Left hindlimb (tissue), 1 donor: ENCODE data around the gene CTU2.

ENCODE experiments used
- DNase-seq: peaks from one replicate; pipeline ENCODE4 v3.0.0-alpha.2; 2018

CTU2 gene

DNA sequence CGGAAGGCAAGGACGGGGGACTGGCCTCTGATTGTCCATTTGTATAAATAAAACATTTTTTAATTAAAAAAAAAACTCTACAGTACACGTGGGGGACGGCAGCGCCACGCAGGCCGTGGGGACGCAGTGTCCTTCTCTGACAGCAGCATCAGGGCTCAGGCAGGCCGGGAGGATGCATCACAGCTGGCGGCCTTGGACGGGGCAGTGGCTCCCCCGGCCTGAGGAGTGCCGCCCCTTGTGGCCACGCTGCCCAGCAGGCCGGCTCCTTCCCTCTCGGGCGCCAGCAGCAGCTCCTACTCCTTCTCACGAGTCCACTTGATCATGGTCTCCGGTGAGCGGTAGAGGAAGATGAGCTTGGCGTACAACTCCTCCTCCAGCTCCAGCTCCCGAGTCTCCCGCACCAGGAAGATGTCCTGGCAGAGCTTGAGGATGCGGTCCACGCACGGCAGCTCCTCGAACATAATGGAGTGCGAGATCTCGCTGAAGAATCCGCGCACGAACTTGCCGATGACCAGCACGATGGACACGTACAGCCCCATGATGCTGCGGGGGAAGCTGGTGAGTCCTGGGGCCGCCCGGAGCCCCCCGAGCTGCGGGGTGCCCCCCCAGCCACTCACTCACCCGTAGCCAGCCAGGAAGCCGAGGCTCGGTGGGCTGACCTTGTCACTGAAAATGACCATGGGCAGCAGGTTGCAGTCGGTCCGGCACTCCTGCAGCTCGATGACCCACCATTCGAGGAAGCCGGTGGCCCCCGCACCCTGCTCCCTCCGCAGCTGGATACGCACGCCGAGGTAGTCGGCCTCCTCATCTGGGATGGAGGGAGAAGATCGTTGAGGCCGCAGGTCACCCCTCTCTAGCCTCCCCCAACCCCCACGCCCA is 9.2 kb downstream of the CTU2 start:
- no peak for DNase-seq

DNA sequence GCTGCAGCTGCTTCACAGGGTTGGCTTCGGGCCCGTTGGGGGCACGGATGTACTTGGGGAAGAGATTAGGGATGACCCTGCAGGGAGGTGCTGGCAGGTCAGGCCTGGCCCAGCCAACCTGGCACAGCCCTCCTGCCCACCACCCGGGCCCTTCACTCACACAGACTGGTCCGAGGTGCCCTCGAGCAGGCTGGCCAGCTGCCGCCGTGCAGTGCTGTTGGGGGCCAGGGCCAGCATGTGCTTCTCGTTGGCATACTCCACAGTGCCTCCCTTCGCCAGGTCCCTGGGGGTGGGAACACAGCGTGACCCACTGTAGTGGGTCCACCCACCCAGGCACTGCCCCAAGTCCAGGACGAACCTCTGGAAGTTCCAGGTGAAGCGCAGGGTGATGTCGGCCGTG is 9.9 kb downstream of the CTU2 start:
- DNase-seq = no peak

DNA sequence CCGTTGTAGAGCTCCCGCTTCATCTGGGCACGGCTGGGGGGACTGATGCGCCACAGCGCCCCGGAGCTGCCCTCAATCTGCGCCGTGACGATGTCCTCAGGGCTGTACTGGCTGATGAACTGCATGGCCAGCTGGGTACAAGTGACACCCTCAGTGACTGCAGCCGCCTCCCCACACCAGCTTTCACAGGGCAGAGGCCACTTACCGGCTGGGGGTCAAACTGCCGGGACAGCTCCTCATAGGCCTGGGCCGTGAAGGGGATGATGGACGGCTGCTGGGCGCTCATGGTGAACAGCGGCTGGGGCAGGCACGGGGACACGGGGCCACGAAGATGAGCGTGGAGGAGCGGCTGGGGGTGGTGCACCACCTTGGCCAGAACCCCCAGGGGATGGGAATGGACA is 10.3 kb downstream of the CTU2 start:
- no peak for DNase-seq

DNA sequence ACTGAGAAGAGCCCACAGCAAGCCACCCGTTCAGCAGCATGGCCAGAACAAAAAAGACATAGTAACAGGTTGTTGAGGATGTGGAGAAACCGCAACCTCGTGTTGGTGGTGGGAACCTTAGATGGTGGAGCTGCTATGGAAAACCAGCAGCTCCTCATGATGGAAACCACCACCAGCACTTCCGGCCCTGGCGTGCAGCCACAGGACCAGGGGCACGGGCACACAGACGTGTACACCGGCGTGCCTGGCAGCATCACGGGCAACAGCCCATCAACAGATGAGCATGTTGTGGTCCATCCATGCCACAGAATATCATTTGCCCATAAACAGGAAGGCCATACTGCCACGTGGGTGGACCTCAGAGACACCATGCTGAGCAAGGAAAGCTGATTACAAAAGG is 11.9 kb downstream of the CTU2 start:
- DNase-seq = no peak

DNA sequence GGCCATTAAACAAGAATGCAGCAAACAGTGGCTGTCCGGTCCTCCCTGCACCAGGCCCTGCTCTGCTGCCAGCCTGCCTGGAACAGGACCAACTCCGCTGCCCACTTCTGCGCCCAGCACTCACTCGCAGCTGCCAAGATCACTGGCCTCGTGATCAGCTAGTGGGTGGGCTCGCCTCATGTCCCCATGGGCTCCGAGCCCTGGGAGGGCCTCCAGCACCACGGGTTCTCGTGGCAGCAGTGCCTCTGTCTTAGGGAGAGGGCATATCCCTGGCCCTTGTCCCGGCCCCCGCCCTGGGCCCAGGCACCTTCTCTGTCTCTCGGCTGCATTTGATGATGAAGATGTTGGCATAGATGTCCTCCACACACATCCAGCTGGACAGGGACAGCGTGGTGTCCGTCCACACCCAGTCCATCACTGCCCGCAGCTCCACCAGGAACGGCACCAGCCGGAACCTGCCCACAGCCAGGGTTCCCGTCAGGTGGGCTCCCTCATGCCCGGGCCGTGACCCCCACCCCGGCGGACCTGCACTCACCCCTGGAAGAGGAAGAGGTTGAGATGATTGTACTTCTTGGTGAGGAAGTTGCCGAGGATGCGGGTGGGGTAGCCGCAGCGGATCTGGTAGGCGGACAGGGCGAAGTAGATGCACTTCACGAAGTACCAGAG is 13.1 kb downstream of the CTU2 start:
- DNase-seq = no peak

DNA sequence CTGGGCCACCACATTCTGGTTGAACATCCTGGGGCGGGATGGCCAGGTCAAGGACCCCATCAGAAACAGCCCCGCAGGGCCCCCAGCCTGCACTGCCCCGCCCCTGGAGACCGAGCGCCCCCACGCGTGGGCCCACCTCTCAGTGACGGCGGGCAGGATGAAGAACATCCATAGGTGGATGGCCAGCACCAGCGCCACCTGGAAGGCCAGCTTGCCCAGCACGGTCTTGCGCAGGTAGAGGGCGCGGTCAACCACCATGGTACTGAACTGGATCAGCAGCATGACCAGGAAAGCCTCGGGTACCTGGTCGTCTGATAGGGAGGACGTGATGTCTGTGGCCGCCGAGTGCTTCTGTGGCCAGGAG is 13.6 kb downstream of the CTU2 start:
- DNase-seq = no peak

DNA sequence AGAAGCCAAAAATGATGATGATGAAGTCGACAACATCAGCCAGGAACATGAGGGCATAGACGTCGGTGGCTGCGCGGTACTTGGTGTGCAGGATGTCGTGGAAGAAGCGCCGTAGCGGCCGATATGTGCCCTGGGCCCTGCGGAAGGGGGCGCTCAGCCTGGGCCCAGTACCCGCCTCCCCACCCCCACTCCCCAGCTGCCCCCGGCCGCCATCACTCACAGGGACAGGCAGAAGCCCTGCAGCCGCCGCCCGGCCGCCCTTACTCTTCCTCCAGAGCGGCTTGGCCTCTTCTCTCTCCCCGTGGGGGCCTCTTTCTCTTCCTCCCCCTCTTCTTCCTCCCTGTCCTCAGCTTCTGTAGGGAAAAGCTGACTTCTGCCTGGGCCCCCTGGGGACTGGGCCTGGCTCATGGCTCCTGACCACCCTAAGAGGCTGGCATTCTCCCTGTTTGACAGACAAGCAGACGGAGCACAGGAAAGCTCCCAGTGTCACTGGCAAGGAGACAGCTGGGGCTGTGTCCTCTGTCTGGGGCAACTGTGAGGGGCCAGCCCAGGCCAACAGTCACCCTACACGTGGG is 14.2 kb downstream of the CTU2 start:
- DNase-seq = no peak

DNA sequence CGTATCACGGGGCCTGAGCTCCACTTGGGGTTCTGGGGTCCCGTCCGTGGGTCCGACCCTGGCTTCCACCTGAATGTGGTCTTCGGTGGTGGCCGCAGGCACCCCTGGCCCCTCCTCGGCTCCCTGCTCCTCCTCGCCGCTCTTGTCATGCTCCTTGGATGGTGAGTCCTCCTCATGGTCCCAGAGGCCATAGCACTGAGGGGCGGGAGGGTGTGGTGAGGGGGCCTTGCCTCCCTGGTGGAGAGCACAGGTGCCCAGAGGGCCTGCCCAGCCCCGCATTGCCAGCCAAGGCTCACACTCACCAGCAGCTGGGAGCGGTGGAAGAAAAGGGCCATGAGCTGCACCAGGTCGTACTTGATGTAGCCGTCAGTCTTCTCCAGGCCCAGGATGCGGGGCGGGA is 14.9 kb downstream of the CTU2 start:
- DNase-seq = no peak

DNA sequence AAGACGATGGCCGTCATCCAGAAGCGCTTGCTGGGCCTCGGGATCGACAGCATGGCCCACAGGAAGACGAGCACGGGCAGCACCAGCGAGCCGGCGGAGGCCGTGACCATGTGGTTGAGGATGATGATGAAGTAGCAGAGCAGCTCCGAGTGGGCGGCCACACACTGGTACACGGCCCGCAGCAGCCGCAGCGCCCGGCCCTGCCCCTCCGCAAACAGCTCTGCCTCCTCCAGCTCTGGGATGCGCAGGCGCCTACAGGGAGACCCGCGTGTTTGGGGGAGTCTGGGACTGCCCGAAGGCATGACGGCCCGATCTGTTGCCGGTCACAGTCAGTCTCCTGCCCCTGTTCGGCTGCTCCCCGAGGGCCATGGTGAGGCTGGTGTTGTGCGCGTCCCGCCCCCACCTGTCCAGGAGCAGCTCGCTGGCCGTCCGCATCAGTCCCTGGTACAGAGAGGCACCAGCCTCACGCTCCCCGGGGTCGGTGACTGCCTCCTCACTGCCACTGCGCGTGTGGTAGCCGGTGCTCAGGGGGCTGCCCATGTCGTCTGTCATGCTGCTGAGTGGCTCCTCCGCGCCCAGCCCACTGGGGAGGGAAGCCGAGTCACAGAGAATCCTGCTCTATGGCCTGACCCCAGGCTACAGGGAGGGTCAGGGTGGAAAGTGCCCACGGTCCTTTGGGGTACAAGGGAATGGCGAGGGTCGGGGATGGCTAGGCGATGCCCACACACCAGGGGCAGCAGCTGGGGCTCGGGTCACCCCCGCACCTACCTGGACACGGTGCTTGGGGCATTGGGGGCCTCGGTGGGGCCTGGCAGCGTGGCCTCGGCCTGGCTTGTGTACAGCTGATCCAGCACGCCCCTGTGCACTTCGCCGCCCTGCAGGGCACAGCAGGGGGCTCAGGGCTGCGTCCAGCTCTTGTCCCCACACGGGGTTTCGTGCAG is 15.8 kb downstream of the CTU2 start:
- no peak for DNase-seq

DNA sequence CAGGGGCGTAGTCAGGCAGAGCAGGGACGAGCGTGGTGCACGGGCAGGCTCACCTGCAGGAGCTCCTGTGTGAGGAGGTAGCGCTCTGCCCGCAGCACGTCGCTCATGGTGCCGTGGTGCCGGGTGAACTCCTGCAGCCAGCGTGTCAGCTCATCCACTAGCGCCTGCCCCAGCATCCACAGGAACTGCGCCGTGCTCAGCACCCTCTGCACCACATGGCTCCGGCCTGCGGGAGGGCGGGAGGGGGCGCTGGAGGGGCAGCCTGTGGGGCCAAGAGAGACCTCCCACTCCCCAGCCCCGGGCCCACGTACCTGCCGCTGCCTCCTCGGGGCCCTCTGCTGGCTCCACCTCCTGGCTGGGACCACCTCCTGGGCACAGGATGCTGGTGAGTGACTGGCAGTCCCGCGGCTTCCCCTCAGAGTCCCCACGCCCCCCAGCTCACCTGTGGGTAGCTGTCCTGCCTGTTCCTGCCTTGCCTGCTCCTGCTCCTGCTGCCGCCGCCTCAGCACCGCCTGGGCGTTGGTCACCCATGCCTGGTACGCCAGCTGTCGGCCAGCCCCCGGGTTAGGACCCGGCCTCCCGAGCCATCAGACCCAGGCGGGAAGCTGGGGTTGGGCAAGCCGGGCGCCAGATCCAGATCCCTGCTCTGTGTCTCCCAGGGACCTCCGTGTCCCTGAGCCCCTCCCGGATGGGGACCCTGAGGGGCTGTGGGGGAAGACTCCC is 16.6 kb downstream of the CTU2 start:
- no peak for DNase-seq

DNA sequence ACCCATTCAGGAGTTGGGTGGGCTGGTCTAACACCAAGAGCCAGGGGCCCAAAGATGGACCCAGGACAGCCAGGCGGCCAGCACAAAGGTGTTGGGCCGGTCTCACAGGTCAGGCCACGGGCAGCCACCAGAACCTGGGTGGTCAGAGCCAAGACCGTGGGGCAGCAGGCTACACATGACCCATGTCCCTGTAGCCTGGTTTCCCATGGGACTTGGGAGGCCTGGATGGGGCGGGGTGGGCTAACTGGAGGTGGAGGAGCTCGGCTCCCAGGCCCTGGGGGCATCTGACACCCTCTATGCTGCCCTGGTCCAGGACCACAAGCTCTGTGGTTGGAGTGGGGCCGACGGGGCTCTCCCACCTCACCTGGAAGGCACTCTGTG is 17.2 kb downstream of the CTU2 start:
- no peak for DNase-seq

DNA sequence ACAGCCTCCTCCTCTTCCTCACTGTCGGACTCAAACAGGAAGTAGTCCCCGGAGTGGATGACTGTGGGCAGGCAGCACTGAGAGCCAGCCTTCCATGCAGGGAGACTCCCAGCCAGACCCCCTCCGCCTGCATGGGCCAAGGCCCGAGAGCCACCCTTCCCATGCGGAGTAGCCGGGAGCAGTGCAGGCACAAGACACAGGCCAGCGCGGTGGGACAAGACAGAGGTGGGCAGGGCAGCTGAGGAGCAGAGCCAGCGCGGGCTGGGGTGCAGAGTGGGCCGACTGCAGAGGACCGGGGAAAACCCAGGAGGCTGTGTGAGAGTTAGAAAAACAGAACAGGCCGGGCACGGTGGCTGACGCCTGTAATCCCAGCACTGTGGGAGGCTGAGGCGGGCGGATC is 17.6 kb downstream of the CTU2 start:
- no peak for DNase-seq

DNA sequence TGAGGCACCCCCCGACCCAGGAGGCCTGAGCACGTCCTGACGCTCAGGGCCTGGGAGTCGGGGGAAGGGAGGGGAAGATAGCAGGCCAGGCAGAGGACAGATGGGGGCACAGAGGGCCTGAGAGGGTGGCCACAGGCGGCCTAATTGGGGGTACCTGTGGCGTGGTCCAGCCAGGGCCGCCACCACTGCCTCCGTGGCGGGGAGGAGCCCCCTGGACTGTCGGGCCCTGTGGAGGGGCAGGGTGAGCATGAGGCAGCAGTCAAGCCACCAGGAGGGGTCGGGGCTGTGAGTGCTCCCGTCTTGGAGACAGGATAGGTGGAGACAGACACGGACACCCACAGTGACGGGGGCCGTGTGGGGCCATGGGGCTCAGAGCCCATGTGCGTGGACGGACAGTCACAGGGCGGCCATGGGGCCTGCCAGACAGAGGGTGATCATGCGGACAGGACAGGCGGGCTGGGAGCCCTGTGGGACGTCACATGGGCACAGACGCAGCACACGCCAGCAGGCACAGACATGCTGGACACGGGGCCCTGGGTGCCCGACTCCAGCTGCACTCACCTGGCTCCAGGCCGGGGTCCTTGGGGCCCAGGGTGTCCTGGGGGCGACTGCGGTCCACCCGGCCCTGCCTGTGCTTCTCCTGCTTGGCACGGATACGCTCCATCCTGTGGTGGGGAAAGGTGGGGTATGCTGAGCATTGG is 18.7 kb downstream of the CTU2 start:
- no peak for DNase-seq

DNA sequence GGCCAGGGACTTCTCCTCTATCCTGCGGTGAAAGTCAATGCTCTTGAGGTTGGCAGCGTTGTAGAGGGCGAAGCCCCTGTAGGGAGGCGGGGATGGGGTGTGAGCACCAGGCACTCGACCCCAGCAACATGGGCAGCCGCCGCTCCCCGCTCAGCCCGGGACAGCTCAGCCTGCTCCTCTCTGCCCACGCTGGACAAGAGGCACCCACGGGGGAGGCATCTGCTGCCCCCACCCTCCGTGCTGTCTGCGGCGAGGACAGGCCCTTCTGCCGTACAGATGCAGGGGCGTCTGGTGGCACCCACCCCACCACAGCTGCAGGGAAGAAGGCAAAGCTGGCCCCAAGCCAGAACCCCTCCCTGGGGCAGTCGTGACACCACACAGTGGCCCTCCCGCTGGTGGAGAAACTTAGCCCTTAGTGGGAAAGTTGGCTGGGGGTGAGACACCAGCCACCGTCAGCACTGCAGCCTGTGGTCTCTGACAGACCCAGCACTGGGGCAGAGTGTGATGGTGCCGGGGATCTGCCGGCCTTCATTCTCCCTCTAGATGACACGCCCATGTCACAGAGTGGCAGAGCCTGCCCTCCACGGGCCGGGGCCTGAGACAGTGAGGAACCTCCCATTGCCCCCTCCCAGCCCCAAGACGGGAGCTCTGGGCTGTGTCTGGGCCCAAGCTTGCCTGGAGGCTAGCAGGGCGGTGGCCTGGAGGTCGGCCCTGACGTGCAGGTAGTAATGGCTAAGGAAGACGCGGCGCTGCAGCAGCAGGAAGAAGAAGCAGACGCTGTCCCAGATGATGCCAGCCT is 19.5 kb downstream of the CTU2 start:
- no peak for DNase-seq

DNA sequence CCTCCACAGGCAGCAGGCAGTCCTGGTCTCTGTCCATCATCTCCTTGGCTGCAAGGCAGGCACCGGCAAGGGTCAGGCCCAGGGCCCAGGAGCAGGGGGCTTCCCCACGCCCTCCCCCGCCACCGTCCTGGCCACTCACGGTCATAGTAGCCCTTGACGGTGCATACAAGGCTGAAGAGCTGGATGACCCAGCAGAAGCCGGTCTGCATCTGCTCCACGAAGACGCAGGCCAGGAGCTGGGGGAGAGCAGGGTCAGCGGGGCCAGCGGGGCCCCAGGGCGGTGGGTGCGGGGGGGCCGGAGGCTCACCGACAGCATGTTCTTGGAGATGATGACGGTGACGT is 20.1 kb downstream of the CTU2 start:
- DNase-seq = no peak

DNA sequence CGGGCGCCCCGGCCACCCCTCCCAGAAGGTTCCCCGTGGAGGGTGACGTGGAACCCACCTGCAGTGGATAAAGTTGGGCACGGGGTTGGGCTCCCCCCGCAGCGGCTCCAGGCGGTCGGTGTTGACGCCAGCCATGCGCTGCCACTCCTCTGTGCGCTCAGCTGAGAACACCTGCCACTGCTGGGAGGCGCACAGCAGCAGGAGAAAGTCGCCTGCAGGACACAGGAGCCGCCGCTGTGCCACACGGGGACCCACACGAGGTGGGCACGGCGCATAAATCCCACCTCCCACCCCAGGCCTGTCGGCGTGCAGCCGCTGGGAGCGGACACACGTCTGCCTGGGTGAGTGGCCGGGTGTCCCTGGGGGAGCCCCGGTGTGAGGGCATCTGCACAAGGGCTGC is 20.7 kb downstream of the CTU2 start:
- no peak for DNase-seq

DNA sequence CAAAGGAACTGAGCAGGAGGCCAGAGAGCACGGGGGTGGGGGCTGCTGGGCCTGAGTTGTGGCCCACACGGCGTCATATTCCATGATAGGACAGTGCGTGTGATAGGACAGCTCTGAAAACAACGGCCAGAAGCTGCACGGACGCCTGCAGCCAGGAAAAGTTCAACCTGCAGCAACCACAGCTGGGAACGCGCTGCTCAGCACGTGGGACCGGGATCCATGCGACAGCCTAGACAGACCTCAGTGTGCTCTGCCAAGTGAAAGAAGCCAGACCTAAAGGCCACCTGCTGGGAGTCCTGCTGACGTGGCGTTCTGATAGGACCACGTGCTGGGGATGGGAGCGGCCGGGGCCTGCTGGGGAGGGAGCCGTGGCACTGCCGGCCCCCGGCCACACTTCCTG is 21.6 kb downstream of the CTU2 start:
- no peak for DNase-seq

DNA sequence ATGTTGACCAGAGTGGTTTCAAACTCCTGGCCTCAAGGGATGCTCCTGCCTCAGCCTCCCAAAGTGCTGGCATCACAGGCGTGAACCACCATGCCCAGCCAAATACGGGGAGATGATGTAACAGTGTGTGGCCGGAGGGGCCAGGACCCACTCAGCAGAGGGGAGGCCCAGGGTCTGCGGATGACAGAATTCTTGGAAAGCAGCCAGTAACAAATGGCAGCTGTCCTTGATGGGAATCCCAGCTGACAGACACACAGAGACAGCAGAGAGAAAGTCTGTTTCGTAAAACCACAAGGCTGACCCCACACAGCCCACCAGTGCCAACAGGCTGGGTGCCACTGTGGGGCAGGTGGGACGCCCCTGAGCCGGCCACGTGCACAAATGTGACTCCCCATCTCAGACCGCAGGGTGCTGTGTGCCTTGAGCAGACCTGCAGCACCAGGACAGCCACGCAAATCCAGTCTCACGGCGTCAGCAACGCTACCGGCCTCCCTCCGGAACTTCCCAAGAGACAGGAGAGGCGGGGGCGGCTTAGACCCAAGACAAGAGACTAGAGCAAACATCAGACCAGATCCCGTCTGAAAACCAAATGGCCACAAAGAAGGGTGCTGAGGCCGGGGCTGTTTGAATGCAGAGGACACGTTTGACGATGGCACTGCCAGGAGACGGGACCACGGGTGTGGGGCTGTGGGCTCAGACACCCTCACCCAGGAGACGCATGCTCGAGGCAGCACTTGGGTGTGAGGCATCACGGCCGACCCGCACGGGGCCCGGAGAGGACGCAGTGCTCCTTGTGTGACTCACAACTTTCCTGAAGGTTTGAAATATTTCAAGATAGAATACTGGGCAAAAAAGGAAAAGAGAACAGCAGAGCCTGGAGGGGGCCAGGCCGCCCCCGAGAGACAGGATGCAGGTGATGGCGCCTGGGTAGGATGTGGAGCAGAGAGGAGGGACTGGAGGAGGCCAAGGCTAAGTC is 24.6 kb downstream of the CTU2 start:
- DNase-seq = no peak

DNA sequence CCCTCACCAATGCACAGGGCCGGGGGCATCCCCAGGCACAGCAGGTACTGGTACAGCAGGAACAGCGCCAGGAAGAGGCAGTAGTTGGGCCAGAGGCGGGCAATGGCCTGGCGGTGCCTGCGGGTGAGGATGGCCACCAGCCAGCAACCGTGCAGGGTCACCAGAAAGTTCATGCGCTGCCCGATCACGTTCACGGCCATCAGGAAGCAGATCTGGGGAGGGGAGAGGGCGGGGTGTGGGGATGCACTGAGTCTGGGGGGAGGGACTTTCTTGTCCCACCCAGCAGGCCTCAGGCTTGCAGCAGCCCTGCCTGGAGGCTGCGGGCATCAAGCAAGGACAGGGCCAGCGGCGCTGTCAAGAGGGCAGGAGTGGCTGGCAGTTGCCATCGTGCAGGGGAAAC is 25.4 kb downstream of the CTU2 start:
- DNase-seq = no peak
